Measurements from ENCODE around the gene KCNS1. TPM values are rescaled to one million over a fixed set of nuclear protein-coding genes. Genes with fewer than 3 reads are reported as not detected.

The KCNS1 gene
- total RNA-seq, 1 donor from 2014 or later: not detected

- no peak for DNase-seq (ENCODE audit: low spot score in 2 of 2, unreplicated experiment in 2 of 2)
- peaks cover 22% of the 10 kb centered on the region for H3K36me3 Mint-ChIP-seq
- no peaks in the 10 kb centered on the region for H3K27me3 Mint-ChIP-seq (ENCODE audit: low read depth)
- TF ChIP-seq CTCF (IDR thresholded peaks at IDR 0.05; ENCODE audit: unreplicated experiment): no peak
- peaks cover 30% of the 10 kb centered on the region for H3K9me3 Mint-ChIP-seq
- no peak overlapping the region for H3K4me3 Mint-ChIP-seq
- H3K4me1 Mint-ChIP-seq: peaks cover 6% of the 10 kb centered on the region
- no peak overlapping the region for H3K27ac Mint-ChIP-seq
Measured at GRCh38 chr20:45087097-45087790, 13.7 kb downstream of the KCNS1 start.

GRCh38 chr20:45085867-45086266 is 15.1 kb downstream of the KCNS1 start:
- TF ChIP-seq CTCF (IDR thresholded peaks at IDR 0.05; ENCODE audit: unreplicated experiment): no peak
- no peak for DNase-seq (ENCODE audit: low spot score in 2 of 2, unreplicated experiment in 2 of 2)
- Mint-ChIP-seq H3K4me3 (no peak overlapping the region), H3K4me1 (peaks cover 6% of the 10 kb centered on the region), H3K9me3 (peaks cover 35% of the 10 kb centered on the region), H3K36me3 (peaks cover 29% of the 10 kb centered on the region), H3K27me3 (ENCODE audit: low read depth) (no peaks in the 10 kb centered on the region), H3K27ac (no peak overlapping the region)

GRCh38 chr20:45085289-45085688 is 15.6 kb downstream of the KCNS1 start:
- TF ChIP-seq CTCF (IDR thresholded peaks at IDR 0.05; ENCODE audit: unreplicated experiment): no peak
- no peaks in the 10 kb centered on the region for H3K27me3 Mint-ChIP-seq (ENCODE audit: low read depth)
- peaks cover 35% of the 10 kb centered on the region for H3K9me3 Mint-ChIP-seq
- DNase-seq (ENCODE audit: low spot score in 2 of 2, unreplicated experiment in 2 of 2): no peak
- no peak overlapping the region for H3K27ac Mint-ChIP-seq
- peaks cover 33% of the 10 kb centered on the region for H3K36me3 Mint-ChIP-seq
- no peak overlapping the region for H3K4me3 Mint-ChIP-seq
- peaks cover 6% of the 10 kb centered on the region for H3K4me1 Mint-ChIP-seq

- Mint-ChIP-seq H3K36me3 (peaks cover 38% of the 10 kb centered on the region), H3K27ac (no peak overlapping the region), H3K4me3 (no peak overlapping the region), H3K27me3 (ENCODE audit: low read depth) (no peaks in the 10 kb centered on the region), H3K4me1 (peaks cover 6% of the 10 kb centered on the region), H3K9me3 (peaks cover 35% of the 10 kb centered on the region)
- no peak for TF ChIP-seq CTCF (IDR thresholded peaks at IDR 0.05; ENCODE audit: unreplicated experiment)
- DNase-seq (ENCODE audit: low spot score in 2 of 2, unreplicated experiment in 2 of 2): no peak
Measured at GRCh38 chr20:45083127-45083526, 17.8 kb downstream of the KCNS1 start.

- Mint-ChIP-seq H3K36me3 (peaks cover 38% of the 10 kb centered on the region), H3K27me3 (ENCODE audit: low read depth) (no peaks in the 10 kb centered on the region), H3K4me3 (no peak overlapping the region), H3K4me1 (no peaks in the 10 kb centered on the region), H3K9me3 (peaks cover 35% of the 10 kb centered on the region), H3K27ac (no peak overlapping the region)
- DNase-seq (ENCODE audit: low spot score in 2 of 2, unreplicated experiment in 2 of 2): no peak
- no peak for TF ChIP-seq CTCF (IDR thresholded peaks at IDR 0.05; ENCODE audit: unreplicated experiment)
Measured at GRCh38 chr20:45082468-45082867, 18.5 kb downstream of the KCNS1 start.
